ENCODE results near the gene TEPSIN. TPM values are rescaled to one million over a fixed set of nuclear protein-coding genes. Genes with fewer than 3 reads are reported as not detected.

Gene TEPSIN
- polyA plus RNA-seq, 1 experiment: 19.4 TPM

DNA sequence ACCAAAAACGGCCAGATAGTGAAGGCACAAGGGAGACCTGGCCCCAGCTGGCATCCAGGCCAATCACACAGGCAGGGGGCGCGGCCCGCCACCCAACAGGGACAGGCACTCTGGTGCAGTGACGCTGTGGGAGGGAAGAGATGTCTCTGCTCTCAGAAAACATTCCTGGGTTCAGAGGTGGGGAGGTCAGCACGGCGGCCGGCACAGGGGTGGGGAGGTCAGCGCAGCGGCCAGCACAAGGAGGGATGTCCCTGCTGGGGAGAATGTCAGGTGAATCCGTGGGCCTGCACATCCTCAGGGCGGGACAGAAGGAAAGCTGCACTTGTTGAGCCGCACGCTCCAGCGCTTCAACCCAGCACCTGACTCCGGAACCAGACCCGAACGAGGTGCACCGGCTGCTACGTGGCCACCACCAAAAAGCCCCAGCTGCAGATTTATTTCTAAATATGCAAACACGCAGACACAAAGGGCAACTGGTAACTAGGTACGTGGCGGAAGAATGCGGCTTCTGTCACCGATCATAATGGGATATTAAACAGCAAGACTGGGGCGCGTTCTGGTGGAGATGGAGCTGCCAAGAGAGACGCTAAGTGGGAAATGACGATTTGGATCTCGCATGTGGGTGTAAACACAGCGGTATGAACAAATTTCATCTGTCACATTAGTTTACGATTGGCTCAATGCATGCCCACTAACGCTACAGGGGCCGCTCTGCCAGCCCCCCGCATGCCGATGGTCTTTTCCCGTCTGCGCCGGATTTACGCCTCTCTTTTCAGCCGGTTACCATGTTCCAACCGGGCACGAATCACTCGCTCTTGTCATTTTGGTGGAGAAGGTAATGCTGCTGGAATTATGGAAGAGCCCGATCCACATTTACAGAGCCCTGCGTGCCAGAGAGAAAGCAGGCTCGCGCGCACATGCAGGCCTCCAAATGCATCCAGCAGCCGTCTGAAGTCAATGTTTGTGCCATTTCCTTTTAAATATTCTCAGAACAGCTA lies 40.7 kb upstream of the TEPSIN start:
- POLR2A ChIA-PET: no interaction called here
- TF ChIP-seq CTCF (IDR thresholded peaks at IDR 0.05; ENCODE audit: insufficient read depth, low read depth, low read length): no peak
- CTCF ChIA-PET: no interaction called here

DNA sequence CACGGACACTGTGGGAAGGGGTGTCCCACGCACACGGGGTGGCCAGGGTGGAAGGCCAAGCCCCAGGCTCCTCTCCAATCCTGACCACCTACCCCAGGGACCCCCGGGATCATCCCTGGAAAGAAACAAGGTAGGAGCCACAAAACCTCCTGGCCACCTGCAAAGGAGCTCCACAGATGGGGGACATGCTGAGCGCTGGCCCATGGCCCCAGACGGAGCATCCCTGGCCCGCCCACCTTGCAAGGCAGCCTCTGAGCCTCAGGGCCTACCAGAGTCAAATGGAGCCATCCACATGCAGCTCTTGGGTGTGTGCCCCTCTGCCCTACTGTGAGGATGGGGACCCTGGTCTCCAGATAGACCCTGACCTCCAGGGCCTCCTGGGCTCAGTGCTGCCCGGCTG lies 40.0 kb upstream of the TEPSIN start:
- H3K27me3 ChIP-seq (ENCODE audit: control insufficient read depth, insufficient read depth, low read length): no peaks in the 10 kb centered on the region
- POLR2A ChIA-PET: no interaction called here
- CTCF ChIA-PET: no interaction called here

More for the DNA sequence above, 40.7 kb upstream of the TEPSIN start:
- H3K36me3 ChIP-seq (ENCODE audit: control insufficient read depth, insufficient read depth, low read length): peaks cover 32% of the 10 kb centered on the region
- DNase-seq (ENCODE audit: low read depth): no peak
- no peaks in the 10 kb centered on the region for H3K27me3 ChIP-seq (ENCODE audit: control insufficient read depth, insufficient read depth, low read length)
- no peak overlapping the region for H3K4me3 ChIP-seq (ENCODE audit: low read depth, low read length)

GRCh38 chr17:81277946-81278693 lies 39.3 kb upstream of the TEPSIN start:
- ChIA-PET POLR2A (no interaction called here), CTCF (no interaction called here)
- no peak for TF ChIP-seq CTCF (IDR thresholded peaks at IDR 0.05; ENCODE audit: insufficient read depth, low read depth, low read length)
- DNase-seq (ENCODE audit: low read depth): no peak
- H3K36me3 ChIP-seq (ENCODE audit: control insufficient read depth, insufficient read depth, low read length): peaks cover 38% of the 10 kb centered on the region
- H3K4me3 ChIP-seq (ENCODE audit: low read depth, low read length): no peak overlapping the region
- H3K27me3 ChIP-seq (ENCODE audit: control insufficient read depth, insufficient read depth, low read length): no peaks in the 10 kb centered on the region

More for the DNA sequence above, 40.0 kb upstream of the TEPSIN start:
- DNase-seq (ENCODE audit: low read depth): no peak
- TF ChIP-seq CTCF (IDR thresholded peaks at IDR 0.05; ENCODE audit: insufficient read depth, low read depth, low read length): no peak
- Histone ChIP-seq H3K36me3 (ENCODE audit: control insufficient read depth, insufficient read depth, low read length) (peaks cover 36% of the 10 kb centered on the region), H3K4me3 (ENCODE audit: low read depth, low read length) (no peak overlapping the region)

DNA sequence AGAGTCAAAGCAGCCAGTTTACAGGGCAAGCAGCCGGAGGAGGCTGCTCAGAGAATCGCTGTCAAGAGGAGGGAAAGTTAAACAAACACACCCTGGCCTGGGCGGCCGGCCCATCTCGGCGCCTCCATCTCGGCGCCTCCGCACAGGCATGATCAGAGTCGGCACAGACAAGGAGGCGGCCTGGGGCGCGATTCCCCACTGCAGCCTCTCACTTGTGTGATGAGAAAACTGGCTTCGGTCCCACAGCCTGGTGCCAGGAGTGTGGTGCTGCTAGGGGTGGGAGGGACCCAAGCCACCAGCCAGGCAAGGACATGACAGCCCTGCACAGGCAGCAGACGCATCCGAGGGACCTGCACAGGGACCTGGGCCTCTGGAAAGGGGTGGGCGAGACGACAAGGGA lies 38.6 kb upstream of the TEPSIN start:
- Histone ChIP-seq H3K36me3 (ENCODE audit: control insufficient read depth, insufficient read depth, low read length) (peaks cover 37% of the 10 kb centered on the region), H3K4me3 (ENCODE audit: low read depth, low read length) (no peak overlapping the region), H3K27me3 (ENCODE audit: control insufficient read depth, insufficient read depth, low read length) (no peaks in the 10 kb centered on the region)
- TF ChIP-seq CTCF (IDR thresholded peaks at IDR 0.05; ENCODE audit: insufficient read depth, low read depth, low read length): no peak
- POLR2A ChIA-PET: no interaction called here
- no peak for DNase-seq (ENCODE audit: low read depth)
- CTCF ChIA-PET: no interaction called here

GRCh38 chr17:81276781-81277180 lies 37.9 kb upstream of the TEPSIN start:
- H3K4me3 ChIP-seq (ENCODE audit: low read depth, low read length): no peak overlapping the region
- DNase-seq (ENCODE audit: low read depth): no peak
- peaks cover 33% of the 10 kb centered on the region for H3K36me3 ChIP-seq (ENCODE audit: control insufficient read depth, insufficient read depth, low read length)
- ChIA-PET POLR2A (no interaction called here), CTCF (no interaction called here)
- no peaks in the 10 kb centered on the region for H3K27me3 ChIP-seq (ENCODE audit: control insufficient read depth, insufficient read depth, low read length)
- no peak for TF ChIP-seq CTCF (IDR thresholded peaks at IDR 0.05; ENCODE audit: insufficient read depth, low read depth, low read length)
